ENCODE data around the gene GRPEL2. TPM values are rescaled to one million over a fixed set of nuclear protein-coding genes. Genes with fewer than 3 reads are reported as not detected.
"Not testable (repeated sequence)": the region's sequence is repeated elsewhere in the genome, so short reads cannot be mapped to it uniquely, and the experiment has no call there.

The GRPEL2 gene
- total and polyA plus RNA-seq, 4 experiments from 2014 or later, result 6.9 to 41.9 (median 23.2) TPM

DNA sequence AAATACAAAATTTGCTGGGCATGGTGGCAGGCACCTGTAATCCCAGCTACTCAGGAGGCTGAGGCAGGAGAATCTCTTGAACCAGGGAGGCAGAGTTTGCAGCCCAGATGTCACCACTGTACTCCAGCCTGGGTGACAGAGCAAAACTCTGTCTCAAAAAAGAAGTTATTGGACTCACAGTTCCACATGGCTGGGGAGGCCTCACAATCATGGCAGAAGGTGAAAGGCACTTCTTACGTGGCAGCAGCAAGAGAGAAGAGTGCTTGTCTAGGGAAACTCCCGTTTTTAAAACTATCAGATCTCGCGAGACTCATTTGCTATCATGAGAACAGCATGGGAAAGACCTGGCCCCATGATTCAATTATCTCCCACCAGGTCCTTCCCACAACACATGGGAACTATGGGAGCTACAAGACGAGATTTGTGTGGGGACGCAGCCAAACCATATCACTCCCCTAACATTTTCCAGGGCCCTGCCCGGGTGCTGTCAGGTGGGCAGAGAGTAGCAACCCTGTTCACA lies 53.5 kb downstream of the GRPEL2 start:
- H3K36me3 ChIP-seq (ENCODE audit: insufficient read depth, low read length); H3K27ac Mint-ChIP-seq; H3K4me1 ChIP-seq (ENCODE audit: insufficient read depth, low read length); POLR2A ChIA-PET (ENCODE audit: partially characterized antibody); H3K27ac ChIP-seq (ENCODE audit: low read depth, low read length); H3K4me3 ChIP-seq (ENCODE audit: low read length in 2 of 2); H3K4me3 Mint-ChIP-seq; H3K4me1 Mint-ChIP-seq; H3K27me3 ChIP-seq (ENCODE audit: insufficient read depth, low read length); intact Hi-C loops (cut with micrococcal nuclease); H3K9me3 Mint-ChIP-seq; CTCF ChIA-PET (ENCODE audit: partially characterized antibody); H3K36me3 Mint-ChIP-seq; H3K9me3 ChIP-seq (ENCODE audit: control insufficient read depth in 1 of 2, low read length in 2 of 2); DNase-seq; H3K27me3 Mint-ChIP-seq: not testable (repeated sequence)

DNA sequence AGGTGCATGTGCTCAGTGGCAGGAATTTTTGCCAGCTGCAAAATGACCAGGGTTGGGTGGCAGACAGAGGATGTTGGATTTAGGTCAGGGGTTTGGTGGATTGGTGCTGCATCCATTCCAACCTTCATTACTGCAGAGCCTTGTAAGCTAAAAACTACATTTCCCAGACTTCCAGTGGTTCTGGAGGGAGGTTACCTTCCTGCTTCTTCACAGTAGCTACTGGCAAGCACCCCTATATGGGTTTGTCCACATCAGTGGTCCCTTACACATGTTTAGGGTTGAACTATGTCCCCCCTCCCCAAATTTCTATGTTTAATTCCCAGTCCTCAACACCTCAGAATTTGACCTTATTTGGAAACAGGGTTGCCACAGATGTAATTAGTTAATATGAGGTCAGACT lies 54.5 kb downstream of the GRPEL2 start:
- H3K27me3 Mint-ChIP-seq, result peaks cover 6 to 7% of the 10 kb centered on the region in 2 donors
- no peak for DNase-seq
- H3K27ac Mint-ChIP-seq, result no peak overlapping the region
- no peaks in the 10 kb centered on the region for H3K36me3 Mint-ChIP-seq
- intact Hi-C loops (cut with micrococcal nuclease), result no loop called here
- H3K4me1 ChIP-seq (ENCODE audit: insufficient read depth, low read length), result no peaks in the 10 kb centered on the region
- no peaks in the 10 kb centered on the region for H3K9me3 ChIP-seq (ENCODE audit: control insufficient read depth in 1 of 2, low read length in 2 of 2)
- peaks cover 0 to 3% (median 0%) of the 10 kb centered on the region in 8 donors for H3K9me3 Mint-ChIP-seq
- H3K27ac ChIP-seq (ENCODE audit: low read depth, low read length), result no peak overlapping the region
- no peaks in the 10 kb centered on the region for H3K36me3 ChIP-seq (ENCODE audit: insufficient read depth, low read length)
- no peak overlapping the region for H3K4me3 Mint-ChIP-seq
- H3K27me3 ChIP-seq (ENCODE audit: insufficient read depth, low read length), result no peaks in the 10 kb centered on the region
- H3K4me1 Mint-ChIP-seq, result no peaks in the 10 kb centered on the region
- ChIA-PET CTCF (ENCODE audit: partially characterized antibody) (interaction anchor here (1.8 kb wide), 1 partner anchor 18 kb away, joined by 8 read pairs; no protein-coding TSS in a partner anchor), POLR2A (ENCODE audit: partially characterized antibody) (no interaction called here)
- no peak overlapping the region for H3K4me3 ChIP-seq (ENCODE audit: low read length in 2 of 2)

DNA sequence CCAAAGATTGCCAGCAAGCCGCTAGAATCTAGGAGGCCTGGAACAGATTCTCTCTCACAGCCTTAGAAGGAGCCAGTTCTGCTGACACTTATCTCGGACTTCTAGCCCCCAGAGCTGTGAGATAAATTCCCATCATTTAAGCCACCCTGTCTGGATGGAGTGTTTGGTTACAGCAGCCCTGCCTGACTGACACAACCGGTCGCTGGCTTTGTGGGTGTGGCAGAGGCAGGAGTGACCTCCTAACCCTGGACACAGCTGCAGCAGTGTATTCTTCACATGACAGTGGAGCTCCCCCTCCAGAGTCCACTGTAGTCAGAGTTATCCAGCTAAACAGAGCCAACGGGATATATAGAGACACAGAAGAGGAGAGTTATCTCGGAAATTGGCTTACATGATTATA lies 55.0 kb downstream of the GRPEL2 start:
- H3K36me3 ChIP-seq (ENCODE audit: insufficient read depth, low read length), result no peaks in the 10 kb centered on the region
- H3K9me3 ChIP-seq (ENCODE audit: control insufficient read depth in 1 of 2, low read length in 2 of 2), result no peaks in the 10 kb centered on the region
- H3K4me3 ChIP-seq (ENCODE audit: low read length in 2 of 2), result no peak overlapping the region
- no peaks in the 10 kb centered on the region for H3K4me1 ChIP-seq (ENCODE audit: insufficient read depth, low read length)
- Mint-ChIP-seq H3K27ac (no peak overlapping the region), H3K9me3 (peaks cover 0 to 3% (median 0%) of the 10 kb centered on the region in 8 donors), H3K4me1 (no peaks in the 10 kb centered on the region), H3K27me3 (peaks cover 6 to 7% of the 10 kb centered on the region in 2 donors), H3K4me3 (no peak overlapping the region), H3K36me3 (no peaks in the 10 kb centered on the region)
- ChIA-PET CTCF (ENCODE audit: partially characterized antibody) (interaction anchor here (1.1 to 1.8 kb wide), 3 partner anchors 18 to 34 kb away, joined by 3 to 8 read pairs (median 5); no protein-coding TSS in a partner anchor), POLR2A (ENCODE audit: partially characterized antibody) (no interaction called here)
- H3K27me3 ChIP-seq (ENCODE audit: insufficient read depth, low read length), result no peaks in the 10 kb centered on the region
- H3K27ac ChIP-seq (ENCODE audit: low read depth, low read length), result no peak overlapping the region
- intact Hi-C loops (cut with micrococcal nuclease), result no loop called here
- no peak for DNase-seq

DNA sequence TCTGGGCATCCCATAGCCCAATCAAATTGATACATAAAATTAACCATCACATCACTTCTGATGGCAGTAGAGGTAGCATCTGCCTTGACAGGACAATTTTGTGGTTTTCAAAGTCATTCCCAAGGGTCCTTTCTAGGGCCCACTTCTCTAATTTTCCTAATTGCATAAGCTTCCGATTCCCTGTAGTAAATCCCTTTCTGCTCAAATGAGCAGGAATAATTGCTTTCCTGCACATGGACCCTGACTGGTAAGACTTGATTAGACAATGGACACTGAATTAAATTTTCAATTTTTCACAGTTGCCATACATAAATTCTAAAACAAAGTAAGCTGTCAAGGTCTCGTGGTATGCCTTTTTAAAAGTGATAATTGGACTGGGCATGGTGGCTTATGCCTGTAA lies 55.8 kb downstream of the GRPEL2 start:
- no peaks in the 10 kb centered on the region for H3K4me1 ChIP-seq (ENCODE audit: insufficient read depth, low read length)
- Mint-ChIP-seq H3K27me3 (peaks cover 6 to 7% of the 10 kb centered on the region in 2 donors), H3K9me3 (peaks cover 0 to 3% (median 0%) of the 10 kb centered on the region in 8 donors), H3K4me3 (no peak overlapping the region), H3K4me1 (no peaks in the 10 kb centered on the region), H3K36me3 (no peaks in the 10 kb centered on the region), H3K27ac (no peak overlapping the region)
- H3K27ac ChIP-seq (ENCODE audit: low read depth, low read length), result no peak overlapping the region
- ChIA-PET POLR2A (ENCODE audit: partially characterized antibody) (no interaction called here), CTCF (ENCODE audit: partially characterized antibody) (interaction anchor here (1.1 to 1.8 kb wide), 3 partner anchors 19 to 33 kb away, joined by 3 to 8 read pairs (median 5); no protein-coding TSS in a partner anchor)
- H3K27me3 ChIP-seq (ENCODE audit: insufficient read depth, low read length), result no peaks in the 10 kb centered on the region
- H3K36me3 ChIP-seq (ENCODE audit: insufficient read depth, low read length), result no peaks in the 10 kb centered on the region
- intact Hi-C loops (cut with micrococcal nuclease), result no loop called here
- H3K4me3 ChIP-seq (ENCODE audit: low read length in 2 of 2), result no peak overlapping the region
- DNase-seq, result no peak
- no peaks in the 10 kb centered on the region for H3K9me3 ChIP-seq (ENCODE audit: control insufficient read depth in 1 of 2, low read length in 2 of 2)

DNA sequence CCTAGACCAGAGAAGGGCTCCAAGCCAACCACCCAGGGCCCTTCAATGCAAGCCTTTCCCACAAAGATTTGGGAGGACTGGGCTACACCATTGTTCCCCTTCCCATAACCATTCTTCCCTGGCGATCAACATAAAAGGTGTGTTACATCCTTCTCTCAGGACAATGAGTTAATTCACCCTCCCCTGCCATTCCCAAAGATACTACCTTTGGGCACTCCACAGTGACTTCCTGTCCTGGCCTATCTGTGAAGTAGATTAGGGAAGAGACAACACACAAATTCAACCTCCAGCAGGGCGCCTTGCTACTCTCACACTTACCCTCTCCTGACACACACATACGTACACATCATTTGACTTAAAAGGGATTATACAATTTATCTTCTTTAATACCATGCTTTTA lies 57.0 kb downstream of the GRPEL2 start:
- Histone ChIP-seq H3K27me3 (ENCODE audit: insufficient read depth, low read length) (no peaks in the 10 kb centered on the region), H3K4me1 (ENCODE audit: insufficient read depth, low read length) (no peaks in the 10 kb centered on the region), H3K4me3 (ENCODE audit: low read length in 2 of 2) (no peak overlapping the region), H3K9me3 (ENCODE audit: control insufficient read depth in 1 of 2, low read length in 2 of 2) (no peaks in the 10 kb centered on the region), H3K27ac (ENCODE audit: low read depth, low read length) (no peak overlapping the region), H3K36me3 (ENCODE audit: insufficient read depth, low read length) (no peaks in the 10 kb centered on the region)
- Mint-ChIP-seq H3K9me3 (peaks cover 0 to 2% (median 0%) of the 10 kb centered on the region in 8 donors), H3K4me1 (no peaks in the 10 kb centered on the region), H3K27ac (no peak overlapping the region), H3K4me3 (no peak overlapping the region), H3K27me3 (peaks cover 8 to 9% of the 10 kb centered on the region in 2 donors), H3K36me3 (no peaks in the 10 kb centered on the region)
- POLR2A ChIA-PET (ENCODE audit: partially characterized antibody), result no interaction called here
- CTCF ChIA-PET (ENCODE audit: partially characterized antibody), result no interaction called here
- no peak for DNase-seq
- intact Hi-C loops (cut with micrococcal nuclease), result no loop called here

Other genes with a start within 250 kb of the GRPEL2 start
- gene ABLIM3, start 204.0 kb upstream of the GRPEL2 start, total RNA-seq, result not detected
- gene ABLIM3, start 204.0 kb upstream of the GRPEL2 start, polyA plus RNA-seq, result not detected
- gene AFAP1L1, start 73.6 kb upstream of the GRPEL2 start, total RNA-seq, result not detected
- gene AFAP1L1, start 73.6 kb upstream of the GRPEL2 start, polyA plus RNA-seq, result not detected
- 10 to 100 TPM; 40.4 to 43.9 TPM for gene PCYOX1L, start 12.5 kb downstream of the GRPEL2 start, total RNA-seq
- 10 to 100 TPM in 1 of 2 donors, 1 to 10 TPM in 1; 9.9 to 15.6 TPM for gene PCYOX1L, start 12.5 kb downstream of the GRPEL2 start, polyA plus RNA-seq
- not detected for gene IL17B, start 33.8 kb downstream of the GRPEL2 start, total RNA-seq
- not detected for gene IL17B, start 33.8 kb downstream of the GRPEL2 start, polyA plus RNA-seq
- 100 to 1,000 TPM; 175 to 189 TPM for gene CSNK1A1, start 205.9 kb downstream of the GRPEL2 start, total RNA-seq
- 100 to 1,000 TPM; 135 to 162 TPM for gene CSNK1A1, start 205.9 kb downstream of the GRPEL2 start, polyA plus RNA-seq
- 1 to 10 TPM in 1 of 2 experiments, under 1 TPM in 1; 0.96 to 1.3 TPM for gene ARHGEF37, start 236.0 kb downstream of the GRPEL2 start, total RNA-seq
- not detected for gene ARHGEF37, start 236.0 kb downstream of the GRPEL2 start, polyA plus RNA-seq